Measurements from ENCODE around the gene TUT1. TPM values are rescaled to one million over a fixed set of nuclear protein-coding genes. Genes with fewer than 3 reads are reported as not detected.

The TUT1 gene
- total RNA-seq, 1 experiment from 2014 or later = 40.0 TPM

DNA sequence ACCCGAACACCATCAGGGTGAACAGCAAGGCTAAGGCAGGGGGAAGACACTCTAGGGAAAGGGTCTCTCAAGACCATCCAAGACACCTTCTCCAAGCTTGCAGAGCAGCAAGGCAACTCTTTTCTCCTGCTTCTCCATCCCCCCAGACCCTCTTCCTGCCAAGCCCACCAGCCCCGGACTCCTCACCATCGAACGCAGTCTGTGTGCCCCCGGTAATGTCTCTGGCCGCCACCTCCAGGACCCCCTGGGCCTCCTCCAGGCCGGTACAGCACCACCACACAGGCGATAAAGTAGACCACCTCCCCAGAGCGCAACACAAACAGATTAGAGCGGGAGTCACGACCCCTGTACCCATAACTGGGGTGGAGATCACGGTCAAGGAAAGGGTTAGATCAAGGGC lies 17.5 kb upstream of the TUT1 start:
- ChIA-PET CTCF (interaction anchor here (1.1 to 8.9 kb wide), 2 partner anchors 16 to 66 kb away, joined by 3 to 74 read pairs; partner anchors contain the start of gene TUT1), POLR2A (no interaction called here)
- no peak for ATAC-seq
- Mint-ChIP-seq H3K27me3 (ENCODE audit: low read depth) (peaks cover 19% of the 10 kb centered on the region), H3K4me3 (no peak overlapping the region), H3K27ac (no peak overlapping the region), H3K9me3 (no peaks in the 10 kb centered on the region), H3K4me1 (peaks cover 51% of the 10 kb centered on the region), H3K36me3 (peaks cover 3% of the 10 kb centered on the region)
- TF ChIP-seq ZNF138 (CRISPR knock-in tag; conservative IDR thresholded peaks at IDR 0.05) = no peak
- TF ChIP-seq ZNF671 (CRISPR knock-in tag; IDR thresholded peaks at IDR 0.05) = no peak
- no peak for TF ChIP-seq FOXK1 (CRISPR knock-in tag; IDR thresholded peaks at IDR 0.05)
- TF ChIP-seq, protein P1, sequence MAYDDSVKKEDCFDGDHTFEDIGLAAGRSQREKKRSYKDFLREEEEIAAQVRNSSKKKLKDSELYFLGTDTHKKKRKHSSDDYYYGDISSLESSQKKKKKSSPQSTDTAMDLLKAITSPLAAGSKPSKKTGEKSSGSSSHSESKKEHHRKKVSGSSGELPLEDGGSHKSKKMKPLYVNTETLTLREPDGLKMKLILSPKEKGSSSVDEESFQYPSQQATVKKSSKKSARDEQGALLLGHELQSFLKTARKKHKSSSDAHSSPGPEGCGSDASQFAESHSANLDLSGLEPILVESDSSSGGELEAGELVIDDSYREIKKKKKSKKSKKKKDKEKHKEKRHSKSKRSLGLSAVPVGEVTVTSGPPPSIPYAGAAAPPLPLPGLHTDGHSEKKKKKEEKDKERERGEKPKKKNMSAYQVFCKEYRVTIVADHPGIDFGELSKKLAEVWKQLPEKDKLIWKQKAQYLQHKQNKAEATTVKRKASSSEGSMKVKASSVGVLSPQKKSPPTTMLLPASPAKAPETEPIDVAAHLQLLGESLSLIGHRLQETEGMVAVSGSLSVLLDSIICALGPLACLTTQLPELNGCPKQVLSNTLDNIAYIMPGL (CRISPR knock-in tag; IDR thresholded peaks at IDR 0.05) = no peak
- TF ChIP-seq, protein P2, sequence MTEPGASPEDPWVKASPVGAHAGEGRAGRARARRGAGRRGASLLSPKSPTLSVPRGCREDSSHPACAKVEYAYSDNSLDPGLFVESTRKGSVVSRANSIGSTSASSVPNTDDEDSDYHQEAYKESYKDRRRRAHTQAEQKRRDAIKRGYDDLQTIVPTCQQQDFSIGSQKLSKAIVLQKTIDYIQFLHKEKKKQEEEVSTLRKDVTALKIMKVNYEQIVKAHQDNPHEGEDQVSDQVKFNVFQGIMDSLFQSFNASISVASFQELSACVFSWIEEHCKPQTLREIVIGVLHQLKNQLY (CRISPR knock-in tag; IDR thresholded peaks at IDR 0.05) = no peak
- no peak for TF ChIP-seq GRHL2 (CRISPR knock-in tag; IDR thresholded peaks at IDR 0.05; ENCODE audit: insufficient replicate concordance, severe bottlenecking)
- TF ChIP-seq FOXJ3 (CRISPR knock-in tag; IDR thresholded peaks at IDR 0.05; ENCODE audit: borderline replicate concordance) = no peak
- TF ChIP-seq, protein P3, sequence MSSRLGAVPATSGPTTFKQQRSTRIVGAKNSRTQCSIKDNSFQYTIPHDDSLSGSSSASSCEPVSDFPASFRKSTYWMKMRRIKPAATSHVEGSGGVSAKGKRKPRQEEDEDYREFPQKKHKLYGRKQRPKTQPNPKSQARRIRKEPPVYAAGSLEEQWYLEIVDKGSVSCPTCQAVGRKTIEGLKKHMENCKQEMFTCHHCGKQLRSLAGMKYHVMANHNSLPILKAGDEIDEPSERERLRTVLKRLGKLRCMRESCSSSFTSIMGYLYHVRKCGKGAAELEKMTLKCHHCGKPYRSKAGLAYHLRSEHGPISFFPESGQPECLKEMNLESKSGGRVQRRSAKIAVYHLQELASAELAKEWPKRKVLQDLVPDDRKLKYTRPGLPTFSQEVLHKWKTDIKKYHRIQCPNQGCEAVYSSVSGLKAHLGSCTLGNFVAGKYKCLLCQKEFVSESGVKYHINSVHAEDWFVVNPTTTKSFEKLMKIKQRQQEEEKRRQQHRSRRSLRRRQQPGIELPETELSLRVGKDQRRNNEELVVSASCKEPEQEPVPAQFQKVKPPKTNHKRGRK (CRISPR knock-in tag; IDR thresholded peaks at IDR 0.05; ENCODE audit: borderline replicate concordance) = no peak
- TF ChIP-seq, protein P4, sequence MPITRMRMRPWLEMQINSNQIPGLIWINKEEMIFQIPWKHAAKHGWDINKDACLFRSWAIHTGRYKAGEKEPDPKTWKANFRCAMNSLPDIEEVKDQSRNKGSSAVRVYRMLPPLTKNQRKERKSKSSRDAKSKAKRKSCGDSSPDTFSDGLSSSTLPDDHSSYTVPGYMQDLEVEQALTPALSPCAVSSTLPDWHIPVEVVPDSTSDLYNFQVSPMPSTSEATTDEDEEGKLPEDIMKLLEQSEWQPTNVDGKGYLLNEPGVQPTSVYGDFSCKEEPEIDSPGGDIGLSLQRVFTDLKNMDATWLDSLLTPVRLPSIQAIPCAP (CRISPR knock-in tag; IDR thresholded peaks at IDR 0.05) = no peak
- no peak for TF ChIP-seq ZNF396 (CRISPR knock-in tag; IDR thresholded peaks at IDR 0.05; ENCODE audit: borderline replicate concordance)
- no peak for TF ChIP-seq ZNF423 (CRISPR knock-in tag; IDR thresholded peaks at IDR 0.05)
- TF ChIP-seq, protein P5, sequence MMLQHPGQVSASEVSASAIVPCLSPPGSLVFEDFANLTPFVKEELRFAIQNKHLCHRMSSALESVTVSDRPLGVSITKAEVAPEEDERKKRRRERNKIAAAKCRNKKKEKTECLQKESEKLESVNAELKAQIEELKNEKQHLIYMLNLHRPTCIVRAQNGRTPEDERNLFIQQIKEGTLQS (CRISPR knock-in tag; conservative IDR thresholded peaks at IDR 0.05) = no peak
- TF ChIP-seq JAZF1 (CRISPR knock-in tag; IDR thresholded peaks at IDR 0.05) = no peak
- TF ChIP-seq, protein P6, sequence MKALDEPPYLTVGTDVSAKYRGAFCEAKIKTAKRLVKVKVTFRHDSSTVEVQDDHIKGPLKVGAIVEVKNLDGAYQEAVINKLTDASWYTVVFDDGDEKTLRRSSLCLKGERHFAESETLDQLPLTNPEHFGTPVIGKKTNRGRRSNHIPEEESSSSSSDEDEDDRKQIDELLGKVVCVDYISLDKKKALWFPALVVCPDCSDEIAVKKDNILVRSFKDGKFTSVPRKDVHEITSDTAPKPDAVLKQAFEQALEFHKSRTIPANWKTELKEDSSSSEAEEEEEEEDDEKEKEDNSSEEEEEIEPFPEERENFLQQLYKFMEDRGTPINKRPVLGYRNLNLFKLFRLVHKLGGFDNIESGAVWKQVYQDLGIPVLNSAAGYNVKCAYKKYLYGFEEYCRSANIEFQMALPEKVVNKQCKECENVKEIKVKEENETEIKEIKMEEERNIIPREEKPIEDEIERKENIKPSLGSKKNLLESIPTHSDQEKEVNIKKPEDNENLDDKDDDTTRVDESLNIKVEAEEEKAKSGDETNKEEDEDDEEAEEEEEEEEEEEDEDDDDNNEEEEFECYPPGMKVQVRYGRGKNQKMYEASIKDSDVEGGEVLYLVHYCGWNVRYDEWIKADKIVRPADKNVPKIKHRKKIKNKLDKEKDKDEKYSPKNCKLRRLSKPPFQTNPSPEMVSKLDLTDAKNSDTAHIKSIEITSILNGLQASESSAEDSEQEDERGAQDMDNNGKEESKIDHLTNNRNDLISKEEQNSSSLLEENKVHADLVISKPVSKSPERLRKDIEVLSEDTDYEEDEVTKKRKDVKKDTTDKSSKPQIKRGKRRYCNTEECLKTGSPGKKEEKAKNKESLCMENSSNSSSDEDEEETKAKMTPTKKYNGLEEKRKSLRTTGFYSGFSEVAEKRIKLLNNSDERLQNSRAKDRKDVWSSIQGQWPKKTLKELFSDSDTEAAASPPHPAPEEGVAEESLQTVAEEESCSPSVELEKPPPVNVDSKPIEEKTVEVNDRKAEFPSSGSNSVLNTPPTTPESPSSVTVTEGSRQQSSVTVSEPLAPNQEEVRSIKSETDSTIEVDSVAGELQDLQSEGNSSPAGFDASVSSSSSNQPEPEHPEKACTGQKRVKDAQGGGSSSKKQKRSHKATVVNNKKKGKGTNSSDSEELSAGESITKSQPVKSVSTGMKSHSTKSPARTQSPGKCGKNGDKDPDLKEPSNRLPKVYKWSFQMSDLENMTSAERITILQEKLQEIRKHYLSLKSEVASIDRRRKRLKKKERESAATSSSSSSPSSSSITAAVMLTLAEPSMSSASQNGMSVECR (CRISPR knock-in tag; IDR thresholded peaks at IDR 0.05; ENCODE audit: borderline replicate concordance) = no peak
- TF ChIP-seq, protein P7, sequence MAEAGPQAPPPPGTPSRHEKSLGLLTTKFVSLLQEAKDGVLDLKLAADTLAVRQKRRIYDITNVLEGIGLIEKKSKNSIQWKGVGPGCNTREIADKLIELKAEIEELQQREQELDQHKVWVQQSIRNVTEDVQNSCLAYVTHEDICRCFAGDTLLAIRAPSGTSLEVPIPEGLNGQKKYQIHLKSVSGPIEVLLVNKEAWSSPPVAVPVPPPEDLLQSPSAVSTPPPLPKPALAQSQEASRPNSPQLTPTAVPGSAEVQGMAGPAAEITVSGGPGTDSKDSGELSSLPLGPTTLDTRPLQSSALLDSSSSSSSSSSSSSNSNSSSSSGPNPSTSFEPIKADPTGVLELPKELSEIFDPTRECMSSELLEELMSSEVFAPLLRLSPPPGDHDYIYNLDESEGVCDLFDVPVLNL (CRISPR knock-in tag; IDR thresholded peaks at IDR 0.05; ENCODE audit: borderline replicate concordance, low read depth) = no peak
- no peak for TF ChIP-seq ZNF416 (CRISPR knock-in tag; IDR thresholded peaks at IDR 0.05)
- TF ChIP-seq, protein P8, sequence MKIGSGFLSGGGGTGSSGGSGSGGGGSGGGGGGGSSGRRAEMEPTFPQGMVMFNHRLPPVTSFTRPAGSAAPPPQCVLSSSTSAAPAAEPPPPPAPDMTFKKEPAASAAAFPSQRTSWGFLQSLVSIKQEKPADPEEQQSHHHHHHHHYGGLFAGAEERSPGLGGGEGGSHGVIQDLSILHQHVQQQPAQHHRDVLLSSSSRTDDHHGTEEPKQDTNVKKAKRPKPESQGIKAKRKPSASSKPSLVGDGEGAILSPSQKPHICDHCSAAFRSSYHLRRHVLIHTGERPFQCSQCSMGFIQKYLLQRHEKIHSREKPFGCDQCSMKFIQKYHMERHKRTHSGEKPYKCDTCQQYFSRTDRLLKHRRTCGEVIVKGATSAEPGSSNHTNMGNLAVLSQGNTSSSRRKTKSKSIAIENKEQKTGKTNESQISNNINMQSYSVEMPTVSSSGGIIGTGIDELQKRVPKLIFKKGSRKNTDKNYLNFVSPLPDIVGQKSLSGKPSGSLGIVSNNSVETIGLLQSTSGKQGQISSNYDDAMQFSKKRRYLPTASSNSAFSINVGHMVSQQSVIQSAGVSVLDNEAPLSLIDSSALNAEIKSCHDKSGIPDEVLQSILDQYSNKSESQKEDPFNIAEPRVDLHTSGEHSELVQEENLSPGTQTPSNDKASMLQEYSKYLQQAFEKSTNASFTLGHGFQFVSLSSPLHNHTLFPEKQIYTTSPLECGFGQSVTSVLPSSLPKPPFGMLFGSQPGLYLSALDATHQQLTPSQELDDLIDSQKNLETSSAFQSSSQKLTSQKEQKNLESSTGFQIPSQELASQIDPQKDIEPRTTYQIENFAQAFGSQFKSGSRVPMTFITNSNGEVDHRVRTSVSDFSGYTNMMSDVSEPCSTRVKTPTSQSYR (CRISPR knock-in tag; IDR thresholded peaks at IDR 0.05) = no peak
- no peak for DNase-seq (ENCODE audit: low spot score)
